Right renal cortex interstitium (tissue), 3 donors: ENCODE results near the gene RFWD3. TPM values are rescaled to one million over a fixed set of nuclear protein-coding genes. Genes with fewer than 3 reads are reported as not detected.

Source experiments
- DNase-seq, 3 donors: peaks; one replicate each; pipeline ENCODE4 v3.0.0-alpha.2; 2013; ENCODE audit warnings: low read depth in 3 of 3, low spot score in 2 of 3
- polyA plus RNA-seq, 3 donors: library from polyadenylated mRNA; unstranded; fragments of 120-200 nt; gene quantifications; one replicate each; pipeline ENCODE4 v1.2.1, GENCODE V29; 2013; ENCODE audit not compliant: insufficient read length in 3 of 3

The RFWD3 gene
- polyA plus RNA-seq, 3 donors: 27.9 to 30.9 (median 29.4) TPM

- DNase-seq: no peak
Measured at GRCh38 chr16:74623214-74623838, 43.4 kb downstream of the RFWD3 start.

- no peak for DNase-seq
Measured at GRCh38 chr16:74622005-74622404, 44.7 kb downstream of the RFWD3 start.

- no peak for DNase-seq
Measured at GRCh38 chr16:74617206-74617788, 49.4 kb downstream of the RFWD3 start.

GRCh38 chr16:74611721-74612120, 55.0 kb downstream of the RFWD3 start:
- DNase-seq: no peak

- no peak for DNase-seq
Measured at GRCh38 chr16:74608944-74609343, 57.7 kb downstream of the RFWD3 start.

- DNase-seq: no peak
Measured at GRCh38 chr16:74608381-74608780, 58.3 kb downstream of the RFWD3 start.

- no peak for DNase-seq
Measured at GRCh38 chr16:74607962-74608356, 58.7 kb downstream of the RFWD3 start.

GRCh38 chr16:74607310-74607961, 59.2 kb downstream of the RFWD3 start:
- DNase-seq: peak in 1 of 3 donors; percentile 54

- peak; percentile 63 to 84 (median 82) for DNase-seq
Measured at GRCh38 chr16:74606521-74607309, 60.0 kb downstream of the RFWD3 start, which contains the start of gene GLG1. TSS of gene GLG1 (minus strand) at chr16:74607114. CDS start at chr16:74607094, 20 bp downstream.

- DNase-seq: no peak
Measured at GRCh38 chr16:74605746-74606520, 60.7 kb downstream of the RFWD3 start.

- no peak for DNase-seq
Measured at GRCh38 chr16:74605332-74605731, 61.3 kb downstream of the RFWD3 start.

GRCh38 chr16:74603848-74604247, 62.8 kb downstream of the RFWD3 start:
- no peak for DNase-seq

- no peak for DNase-seq
Measured at GRCh38 chr16:74601126-74601871, 65.4 kb downstream of the RFWD3 start.

GRCh38 chr16:74596586-74596985, 70.1 kb downstream of the RFWD3 start:
- DNase-seq: no peak

GRCh38 chr16:74592847-74593246, 73.8 kb downstream of the RFWD3 start:
- no peak for DNase-seq

- no peak for DNase-seq
Measured at GRCh38 chr16:74591876-74592650, 74.6 kb downstream of the RFWD3 start.

- DNase-seq: no peak
Measured at GRCh38 chr16:74586948-74587347, 79.7 kb downstream of the RFWD3 start.

- DNase-seq: no peak
Measured at GRCh38 chr16:74585846-74586443, 80.7 kb downstream of the RFWD3 start.
